DMS79 treated with DMSO at 0.1 percent for 48 hours (cell line): Measurements from ENCODE around the gene ERLEC1.
"Not testable (repeated sequence)": the region's sequence is repeated elsewhere in the genome, so short reads cannot be mapped to it uniquely, and the experiment has no call there.

ENCODE experiments used
- DNase-seq: peaks from one replicate; lab custom pipeline; 2025; lab: John Stamatoyannopoulos, UW

Gene ERLEC1

DNA sequence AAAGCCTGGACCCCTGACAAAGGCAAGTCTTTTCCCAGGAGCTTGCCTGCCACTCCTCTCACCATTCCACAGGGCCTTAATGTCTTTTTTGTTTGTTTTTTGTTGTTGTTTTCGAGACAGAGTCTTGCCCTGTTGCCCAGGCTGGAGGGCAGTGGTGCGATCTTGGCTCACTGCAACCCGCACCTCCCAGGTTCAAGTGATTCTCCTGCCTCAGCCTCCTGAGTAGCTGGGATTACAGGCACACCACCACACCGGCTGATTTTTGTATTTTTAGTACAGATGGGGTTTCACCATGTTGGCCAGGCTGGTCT, 43.1 kb downstream of the ERLEC1 start:
- not testable (repeated sequence) for DNase-seq

DNA sequence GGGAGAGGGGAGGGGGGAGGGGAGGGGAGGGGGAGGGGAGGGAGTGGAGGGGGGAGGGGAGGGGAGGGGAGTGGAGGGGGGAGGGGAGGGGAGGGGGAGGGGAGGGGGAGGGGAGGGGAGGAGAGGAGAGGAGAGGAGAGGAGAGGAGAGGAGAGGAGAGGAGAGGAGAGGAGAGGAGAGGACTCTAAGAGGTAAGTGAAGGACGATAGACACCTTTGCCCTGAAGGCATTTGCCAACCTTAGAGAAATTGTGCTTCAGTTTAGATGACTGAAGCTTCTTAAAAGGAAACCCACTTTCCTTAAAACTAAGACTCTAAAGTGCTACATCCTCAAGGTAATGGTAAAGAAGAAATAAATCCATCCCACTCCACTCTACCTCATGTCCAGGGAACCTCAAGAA, 53.7 kb downstream of the ERLEC1 start:
- no peak for DNase-seq

DNA sequence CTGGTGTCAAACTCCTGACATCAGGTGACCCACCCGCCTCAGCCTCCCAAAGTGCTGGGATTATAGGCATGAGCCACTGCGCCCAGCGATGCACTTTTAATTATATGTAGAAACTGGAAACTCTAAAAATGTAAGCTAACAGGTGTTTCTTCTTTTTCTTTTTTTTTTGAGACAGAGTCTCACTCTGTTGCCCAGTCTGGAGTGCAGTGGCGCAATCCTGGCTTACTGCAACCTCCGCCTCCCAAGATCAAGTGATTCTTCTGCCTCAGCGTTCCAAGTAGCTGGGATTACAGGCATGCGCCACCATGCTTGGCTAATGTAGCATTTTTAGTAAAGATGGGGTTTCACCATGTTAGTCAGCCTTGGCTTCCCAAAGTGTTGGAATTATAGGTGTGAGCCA, 54.8 kb downstream of the ERLEC1 start:
- not testable (repeated sequence) for DNase-seq

DNA sequence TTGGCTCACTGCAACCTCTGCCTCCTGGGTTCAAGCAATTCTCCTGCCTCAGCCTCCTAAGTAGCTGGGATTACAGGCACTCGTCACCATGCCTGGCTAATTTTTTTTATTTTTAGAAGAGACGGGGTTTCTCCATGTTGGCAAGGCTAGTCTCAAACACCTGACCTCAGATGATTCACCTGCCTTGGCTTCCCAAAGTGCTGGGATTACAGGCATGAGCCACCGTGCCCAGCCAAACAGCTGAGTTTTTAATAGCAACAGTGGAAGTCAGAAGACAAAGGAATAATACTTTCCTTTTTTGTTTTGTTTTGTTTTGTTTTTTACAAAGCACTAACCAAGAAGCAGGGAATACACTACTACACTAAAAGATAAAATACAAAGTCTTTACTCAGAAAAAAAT, 56.0 kb downstream of the ERLEC1 start:
- no peak for DNase-seq

DNA sequence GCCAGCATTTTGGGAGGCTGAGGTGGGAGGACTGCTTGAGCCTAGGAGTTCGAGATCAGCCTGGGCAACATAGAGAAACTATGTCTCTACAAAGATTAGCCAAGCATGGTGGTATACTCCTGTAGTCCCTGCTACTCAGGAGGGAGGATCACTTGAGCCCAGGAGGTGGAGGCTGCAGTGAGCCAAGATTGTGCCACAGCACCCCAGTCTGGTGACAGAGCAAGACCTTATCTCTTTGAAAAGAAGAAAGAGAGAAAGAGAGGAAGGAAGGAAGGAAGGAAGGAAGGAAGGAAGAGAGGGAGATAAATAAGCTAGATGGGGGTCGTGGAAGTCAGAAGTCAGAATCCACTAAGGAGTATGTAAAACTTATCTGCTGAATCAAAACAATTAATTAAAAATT, 56.8 kb downstream of the ERLEC1 start:
- DNase-seq = no peak

DNA sequence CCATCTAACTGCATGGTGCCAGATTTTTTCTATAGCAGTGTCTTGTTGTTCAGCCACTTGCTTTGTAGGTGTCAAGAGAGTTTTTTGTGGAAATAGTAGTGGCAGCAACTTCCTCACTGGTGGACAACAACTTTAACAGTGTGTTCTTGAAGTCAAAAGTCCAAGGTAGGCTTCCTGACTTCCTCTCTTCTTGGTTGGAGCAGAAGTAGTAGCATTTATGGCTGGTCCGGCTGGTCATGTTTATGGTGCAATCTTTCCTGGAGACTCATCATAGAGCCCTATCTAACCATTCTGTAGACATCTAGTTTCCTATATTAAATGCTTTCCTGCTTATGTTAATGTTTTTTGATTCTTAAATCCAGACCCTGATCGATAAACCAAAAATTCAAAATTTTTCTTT, 61.2 kb downstream of the ERLEC1 start:
- DNase-seq = no peak

DNA sequence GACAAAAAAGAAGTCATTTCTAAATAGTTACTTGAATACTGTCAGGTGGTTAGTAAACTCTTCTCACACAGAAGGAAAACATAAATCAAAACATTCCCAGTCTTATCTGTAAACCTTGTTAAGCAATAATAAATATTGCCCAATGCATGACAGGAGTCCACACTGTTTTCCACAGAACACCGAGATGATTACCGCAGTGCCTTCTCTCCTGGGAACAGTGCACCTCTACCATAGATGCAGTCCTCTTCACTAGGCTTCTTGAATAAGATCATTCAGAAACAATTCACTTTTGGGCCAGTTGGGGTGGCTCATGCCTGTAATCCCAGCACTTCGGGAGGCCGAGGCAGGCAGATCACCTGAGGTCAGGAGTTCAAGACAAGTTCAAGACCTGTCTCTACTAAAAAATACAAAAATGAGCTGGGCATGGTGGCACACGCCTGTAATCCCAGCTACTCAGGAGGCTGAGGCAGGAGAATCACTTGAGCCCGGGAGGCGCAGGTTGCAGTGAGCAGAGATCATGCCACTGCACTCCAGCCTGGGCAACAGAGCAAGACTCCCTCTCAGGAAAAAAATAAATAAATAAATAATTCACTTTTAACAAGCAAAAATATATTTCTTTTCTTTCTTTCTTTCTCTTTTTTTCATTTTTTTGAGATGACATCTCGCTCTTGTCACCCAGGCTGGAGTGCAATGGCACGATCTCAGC, 64.4 kb downstream of the ERLEC1 start:
- not testable (repeated sequence) for DNase-seq

DNA sequence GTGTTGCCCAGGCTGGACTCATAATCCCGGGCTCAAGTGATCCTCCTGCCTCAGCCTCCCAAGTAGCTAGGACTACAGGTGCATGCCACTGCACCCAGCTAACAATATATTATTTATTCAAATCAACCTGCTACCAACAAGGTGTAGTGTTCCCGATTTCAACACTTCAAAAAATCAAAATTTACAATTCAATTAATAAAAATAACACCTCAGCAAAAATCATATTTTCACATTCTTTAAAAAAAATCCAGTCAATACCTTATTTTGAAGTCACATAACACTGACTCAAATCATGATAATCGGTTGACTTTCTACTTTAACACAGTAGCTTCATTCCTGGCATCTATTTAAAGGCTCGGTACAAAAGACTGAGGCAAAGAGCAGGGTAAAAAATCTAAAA, 65.7 kb downstream of the ERLEC1 start:
- no peak for DNase-seq

DNA sequence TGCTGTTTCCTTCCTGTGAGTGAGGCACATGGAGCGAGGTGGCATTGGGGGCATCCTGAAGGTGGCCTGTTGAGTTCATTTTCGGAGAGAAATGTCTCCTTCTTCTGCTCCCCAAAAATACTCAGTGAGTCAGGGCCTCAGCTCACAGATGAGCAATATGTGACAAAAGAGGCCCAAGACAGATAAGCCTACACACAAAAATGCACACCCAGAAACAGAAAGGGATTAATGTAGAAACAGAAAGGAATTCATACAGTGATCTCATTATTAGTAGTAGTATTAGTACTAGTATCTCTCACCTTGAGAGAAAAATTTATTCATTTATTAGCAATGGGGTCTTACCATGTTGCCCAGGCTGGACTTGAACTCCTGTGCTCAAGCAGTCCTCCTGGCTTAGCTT, 67.8 kb downstream of the ERLEC1 start:
- DNase-seq = no peak

DNA sequence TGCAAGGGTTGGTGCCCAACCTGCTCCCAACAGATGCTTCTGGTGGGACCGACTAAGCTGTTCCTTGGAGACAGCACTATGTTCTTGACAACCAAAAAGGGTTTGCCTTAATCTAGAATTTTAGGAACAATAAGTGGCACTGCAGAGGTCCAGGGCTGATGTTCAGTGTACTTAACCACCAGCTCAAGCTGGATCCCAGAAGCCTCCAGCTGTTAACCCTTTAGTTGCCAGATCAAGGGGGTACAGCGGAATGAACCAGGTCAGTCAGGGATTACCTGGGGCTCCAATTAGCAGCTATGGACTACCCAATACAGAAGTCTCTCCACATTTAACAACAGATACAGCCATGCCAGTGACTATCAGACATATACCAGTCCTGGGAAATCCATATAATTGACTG, 69.4 kb downstream of the ERLEC1 start:
- DNase-seq = no peak

DNA sequence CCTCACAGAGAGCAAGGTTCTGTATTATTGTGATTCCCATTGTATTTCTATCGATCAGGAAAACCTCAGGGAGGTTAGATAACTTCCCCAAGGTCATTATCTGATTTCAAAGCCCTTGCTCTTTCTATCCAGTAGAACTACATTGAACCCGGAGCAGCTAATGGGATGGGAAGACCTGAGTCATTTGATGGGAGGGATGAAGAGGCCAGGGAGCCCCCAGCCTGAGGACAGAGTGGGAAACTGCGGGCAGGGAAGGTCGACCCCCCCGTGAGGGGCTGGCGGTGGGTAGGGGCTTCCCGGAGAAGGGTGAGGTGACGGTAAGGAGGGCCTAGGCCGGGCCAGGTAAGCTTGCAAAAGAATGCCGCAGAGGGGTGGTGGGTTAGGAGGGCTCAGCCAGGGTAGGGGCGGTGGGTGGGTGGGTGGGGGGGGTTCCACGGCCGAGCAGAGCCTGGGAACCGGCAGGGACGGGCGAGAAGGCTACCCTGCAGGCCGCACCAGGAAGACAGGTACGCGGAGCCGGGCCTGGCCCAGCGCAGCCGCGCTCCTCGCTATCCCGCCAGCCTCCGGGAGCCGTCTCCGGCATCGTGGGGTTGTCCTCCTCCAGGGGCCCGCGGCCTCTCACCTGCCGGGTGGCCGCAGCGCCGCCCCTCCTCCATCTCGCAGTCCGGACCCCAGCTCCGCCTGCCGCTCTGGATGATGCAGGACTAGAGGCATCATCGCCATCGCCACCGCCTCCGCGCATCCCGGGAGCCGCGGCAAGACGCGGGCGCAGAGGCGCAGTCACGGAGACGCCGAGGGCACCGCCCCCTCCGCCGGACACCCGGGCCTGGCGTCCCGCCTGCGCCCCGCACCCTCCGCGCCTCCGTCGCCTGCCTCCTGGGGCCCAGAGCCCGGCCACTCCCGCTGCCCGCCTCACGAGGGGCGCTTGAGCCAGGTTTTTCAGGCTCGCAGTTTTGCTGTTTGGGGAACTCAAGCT, 72.7 kb downstream of the ERLEC1 start, which contains the start of gene GPR75:
GPR75 (minus strand) TSS at position 762 of the 976 bp plus-strand sequence. CDS start 5,211 bp downstream, outside the sequence.
- DNase-seq = no peak

DNA sequence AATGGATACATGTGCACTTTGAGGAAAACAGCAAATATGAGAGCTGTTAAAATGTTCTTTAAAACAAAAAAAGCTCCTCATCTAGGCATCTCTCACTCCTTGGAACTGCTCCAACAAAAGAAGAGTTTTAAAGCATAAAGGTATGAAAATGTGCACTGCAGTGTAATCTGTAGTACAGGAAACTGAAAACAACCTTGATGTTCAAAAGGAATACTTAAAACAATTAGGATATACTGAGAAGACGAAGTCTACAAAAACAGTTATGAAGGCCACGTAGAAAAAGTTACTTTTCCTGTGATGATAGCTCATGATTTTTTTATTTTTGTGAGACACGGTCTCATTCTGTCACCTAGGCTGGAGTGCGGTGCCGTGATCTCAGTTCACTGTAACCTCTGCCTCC, 75.0 kb downstream of the ERLEC1 start:
- DNase-seq = no peak

DNA sequence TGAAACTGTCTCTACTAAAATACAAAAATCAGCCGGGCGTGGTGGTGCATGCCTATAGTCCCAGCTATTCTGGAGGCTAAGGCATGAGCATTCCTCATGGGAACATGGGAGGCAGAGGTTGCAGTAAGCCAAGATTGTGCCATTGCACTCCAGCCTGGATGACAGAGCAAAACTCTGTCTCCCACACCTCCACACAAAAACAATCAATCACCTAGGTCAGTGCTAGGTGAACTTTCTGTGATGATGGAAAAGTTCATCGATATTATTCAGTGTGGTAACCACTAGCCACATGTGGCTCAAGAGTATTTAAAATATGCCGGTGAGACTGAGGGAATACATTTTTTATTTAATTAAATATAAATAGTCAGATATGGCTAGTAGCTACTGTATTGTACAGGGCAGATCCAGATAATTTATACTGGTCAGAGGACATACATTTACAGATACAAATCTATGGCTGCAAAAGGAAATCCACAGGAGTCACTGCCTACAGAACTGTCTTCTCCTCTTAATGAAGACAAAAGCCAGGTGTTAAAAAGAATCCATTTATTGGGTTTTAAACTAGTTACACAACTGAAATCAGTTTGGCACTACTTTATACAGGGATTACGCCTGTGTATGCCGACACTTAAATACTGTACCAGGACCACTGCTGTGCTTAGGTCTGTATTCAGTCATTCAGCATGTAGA, 76.8 kb downstream of the ERLEC1 start:
- no peak for DNase-seq

DNA sequence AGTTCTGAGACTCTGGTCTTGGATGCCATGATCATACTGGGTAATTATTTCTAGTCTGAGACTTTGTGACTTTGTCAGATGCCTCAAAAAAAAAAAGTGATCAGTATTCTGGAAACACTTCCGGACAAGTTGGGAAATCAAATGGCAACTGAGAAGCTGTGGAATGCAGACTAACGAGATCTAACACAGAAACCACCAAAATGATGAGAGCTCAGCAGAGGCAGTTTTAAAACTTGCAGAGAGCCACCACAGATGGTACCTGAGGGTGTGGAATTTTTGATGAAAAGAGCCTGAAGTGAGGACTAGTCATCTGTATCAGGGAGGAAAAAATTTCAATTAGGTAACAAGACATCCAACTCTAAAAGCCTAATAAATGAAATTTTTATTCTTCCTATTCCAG, 78.4 kb downstream of the ERLEC1 start:
- DNase-seq = no peak

DNA sequence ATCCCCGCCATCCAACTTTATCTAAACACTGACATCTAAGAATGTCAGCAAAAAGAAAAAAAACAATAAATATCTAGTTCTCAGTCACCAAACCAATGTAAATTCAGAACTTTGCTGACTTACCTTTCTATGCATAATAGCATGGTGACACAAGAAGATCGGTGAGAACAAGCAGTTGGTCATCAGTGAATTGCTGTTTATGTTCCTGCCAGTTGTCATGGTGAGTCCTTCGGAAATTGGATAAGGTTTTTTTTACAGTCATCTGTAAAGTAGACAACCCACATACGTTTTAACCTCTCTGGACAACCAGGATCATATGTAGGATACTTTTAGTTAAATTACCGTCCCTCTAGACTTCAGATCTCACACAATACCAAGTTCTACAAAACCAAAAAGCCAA, 79.1 kb downstream of the ERLEC1 start:
- DNase-seq = no peak

DNA sequence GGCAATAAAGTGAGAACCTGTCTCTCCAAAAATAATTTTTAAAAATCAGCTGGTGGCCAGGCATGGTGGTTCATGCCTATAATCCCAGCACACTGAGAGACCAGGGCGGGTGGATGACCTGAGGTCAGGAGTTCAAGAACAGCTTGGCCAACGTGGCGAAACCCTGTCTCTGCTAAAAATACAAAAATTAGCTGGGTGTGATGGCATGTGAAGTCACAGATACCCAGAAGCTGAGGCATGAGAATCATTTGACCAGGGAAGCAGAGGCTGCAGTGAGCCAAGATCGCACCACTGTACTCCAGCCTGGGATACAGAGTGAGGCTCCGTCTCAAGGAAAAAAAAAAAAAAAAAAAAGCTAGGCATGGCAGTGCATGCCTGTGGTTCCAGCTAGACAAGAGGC, 80.3 kb downstream of the ERLEC1 start:
- no peak for DNase-seq

DNA sequence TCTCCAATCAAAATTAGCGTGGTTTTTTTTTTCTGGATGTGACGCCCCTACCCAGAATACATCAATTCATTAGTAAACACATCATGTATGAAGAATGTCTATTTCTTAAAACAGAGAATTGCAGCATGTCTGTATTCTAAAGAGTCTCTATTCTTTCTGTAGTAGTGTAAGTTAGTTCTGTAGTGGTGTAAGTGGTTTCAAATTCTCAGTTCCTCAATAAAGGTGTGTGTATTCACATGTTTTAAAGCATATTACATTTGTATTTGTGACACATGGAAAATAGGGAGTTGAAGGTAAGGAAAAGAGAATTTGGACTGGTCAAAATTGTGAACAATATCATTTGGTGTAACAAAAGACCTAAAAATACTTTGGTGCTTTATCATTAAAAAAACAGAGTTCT, 80.9 kb downstream of the ERLEC1 start:
- no peak for DNase-seq
